Smooth muscle cell (in vitro differentiated cells): Measurements from ENCODE around the gene UCK2. TPM values are rescaled to one million over a fixed set of nuclear protein-coding genes. Genes with fewer than 3 reads are reported as not detected.

Experiments used
- DNase-seq: peaks from one replicate; lab custom pipeline; 2025; ENCODE audit not compliant: unreplicated experiment; lab: John Stamatoyannopoulos, UW
- H2AFZ ChIP-seq: fragments of 200-600 bp; sonication (generic); 2 replicates; pipeline ENCODE4 v1.6.0; 2016; ENCODE audit warnings: antibody characterized with exemption, low read depth, mild to moderate bottlenecking
- H3F3A ChIP-seq: fragments of 200-600 bp; sonication (generic); 2 replicates; pipeline ENCODE4 v1.6.0; 2017; ENCODE audit warnings: antibody characterized with exemption, low read depth
- H3K27ac ChIP-seq: fragments of 200-600 bp; sonication (generic); 2 replicates; pipeline ENCODE4 v1.5.1; 2016; ENCODE audit warnings: low read depth, mild to moderate bottlenecking
- H3K27me3 ChIP-seq: fragments of 200-600 bp; sonication (generic); 2 replicates; pipeline ENCODE4 v1.6.1; 2016; ENCODE audit warnings: low read depth, mild to moderate bottlenecking
- H3K36me3 ChIP-seq: fragments of 200-600 bp; sonication (generic); 2 replicates; pipeline ENCODE4 v1.5.1; 2016; ENCODE audit warnings: low read depth
- H3K4me1 ChIP-seq: fragments of 200-600 bp; sonication (generic); 2 replicates; pipeline ENCODE4 v1.5.1; 2016; ENCODE audit warnings: low read depth
- H3K4me2 ChIP-seq: fragments of 200-600 bp; sonication (generic); 2 replicates; pipeline ENCODE4 v1.6.0; 2016; ENCODE audit warnings: mild to moderate bottlenecking
- H3K4me3 ChIP-seq: fragments of 200-600 bp; sonication (generic); 2 replicates; pipeline ENCODE4 v1.5.1; 2016; ENCODE audit warnings: mild to moderate bottlenecking
- H3K79me2 ChIP-seq: fragments of 200-600 bp; sonication (generic); 2 replicates; pipeline ENCODE4 v1.6.0; 2016; ENCODE audit warnings: low read depth, mild to moderate bottlenecking
- H3K9ac ChIP-seq: fragments of 200-600 bp; sonication (generic); 2 replicates; pipeline ENCODE4 v1.6.0; 2016; ENCODE audit warnings: low read depth
- H3K9me3 ChIP-seq: fragments of 200-600 bp; sonication (generic); replicated peaks from 2 replicates; pipeline ENCODE4 v1.5.1; 2016; ENCODE audit warnings: low read depth
- H4K20me1 ChIP-seq: fragments of 200-600 bp; sonication (generic); 2 replicates; pipeline ENCODE4 v1.6.0; 2016; ENCODE audit warnings: low read depth
- WGBS: methylation state at CpG from one replicate; pipeline ENCODE4 v1.1.7; 2016; ENCODE audit warnings: low lambda C conversion rate; 5-methylcytosine and 5-hydroxymethylcytosine counted together
- polyA plus RNA-seq: library from polyadenylated mRNA; unstranded; fragments of >200 nt; fragmentation: Nextera tagmentation; extraction: Ambion mirVana; gene quantifications from 2 replicates; pipeline ENCODE4 v1.2.1, GENCODE V29; 2016
- total RNA-seq: library from RNA; depleted of rRNA; stranded (reverse); fragments of >200 nt; gene quantifications from 2 replicates; pipeline ENCODE4 v1.2.3, GENCODE V29; 2014
- TF ChIP-seq, protein P1 (sequence below): fragments of 200-600 bp; sonication (generic); IDR thresholded peaks from 2 replicates; pipeline ENCODE4 v1.5.1; 2017; ENCODE audit warnings: borderline replicate concordance, mild to moderate bottlenecking, antibody characterized with exemption; ENCODE audit not compliant: insufficient read depth, poor library complexity, severe bottlenecking

Gene UCK2
- total and polyA plus RNA-seq, 2 experiments from 2014 or later = 32.6 to 39.5 TPM

DNA sequence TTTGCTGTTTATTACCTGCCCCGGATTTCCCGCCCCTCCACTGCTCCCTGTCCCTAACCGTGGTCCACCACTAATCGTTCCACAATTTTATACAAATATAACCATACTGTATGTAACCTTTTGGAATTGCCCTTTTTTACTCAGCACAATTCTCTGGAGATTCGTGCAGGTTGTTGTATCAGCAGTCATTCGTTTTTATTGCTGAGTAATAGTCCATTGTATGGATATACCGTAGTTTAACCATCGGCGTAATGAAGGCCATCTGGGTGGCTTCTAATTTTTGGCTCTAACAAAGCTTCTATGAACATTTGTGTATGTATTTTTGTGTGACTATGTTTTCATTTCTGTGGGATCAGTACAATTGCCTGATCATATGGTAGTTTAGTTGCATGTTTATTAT, 50.0 kb downstream of the UCK2 start:
- no peak overlapping the region for H3K4me3 ChIP-seq
- no peaks in the 10 kb centered on the region for H3K9me3 ChIP-seq
- no peak overlapping the region for H2AFZ ChIP-seq
- TF ChIP-seq, protein P1, sequence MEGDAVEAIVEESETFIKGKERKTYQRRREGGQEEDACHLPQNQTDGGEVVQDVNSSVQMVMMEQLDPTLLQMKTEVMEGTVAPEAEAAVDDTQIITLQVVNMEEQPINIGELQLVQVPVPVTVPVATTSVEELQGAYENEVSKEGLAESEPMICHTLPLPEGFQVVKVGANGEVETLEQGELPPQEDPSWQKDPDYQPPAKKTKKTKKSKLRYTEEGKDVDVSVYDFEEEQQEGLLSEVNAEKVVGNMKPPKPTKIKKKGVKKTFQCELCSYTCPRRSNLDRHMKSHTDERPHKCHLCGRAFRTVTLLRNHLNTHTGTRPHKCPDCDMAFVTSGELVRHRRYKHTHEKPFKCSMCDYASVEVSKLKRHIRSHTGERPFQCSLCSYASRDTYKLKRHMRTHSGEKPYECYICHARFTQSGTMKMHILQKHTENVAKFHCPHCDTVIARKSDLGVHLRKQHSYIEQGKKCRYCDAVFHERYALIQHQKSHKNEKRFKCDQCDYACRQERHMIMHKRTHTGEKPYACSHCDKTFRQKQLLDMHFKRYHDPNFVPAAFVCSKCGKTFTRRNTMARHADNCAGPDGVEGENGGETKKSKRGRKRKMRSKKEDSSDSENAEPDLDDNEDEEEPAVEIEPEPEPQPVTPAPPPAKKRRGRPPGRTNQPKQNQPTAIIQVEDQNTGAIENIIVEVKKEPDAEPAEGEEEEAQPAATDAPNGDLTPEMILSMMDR = no peak
- no peaks in the 10 kb centered on the region for H3K36me3 ChIP-seq
- no peaks in the 10 kb centered on the region for H3F3A ChIP-seq
- no peak for DNase-seq
- H3K27ac ChIP-seq = no peak overlapping the region
- H3K4me1 ChIP-seq = no peaks in the 10 kb centered on the region
- H3K9ac ChIP-seq = no peak overlapping the region
- peaks cover 89% of the 10 kb centered on the region for H3K79me2 ChIP-seq
- H3K27me3 ChIP-seq = no peaks in the 10 kb centered on the region
- 98% methylated on average over 9 of the region's 9 CpGs for WGBS
- no peaks in the 10 kb centered on the region for H4K20me1 ChIP-seq
- no peak overlapping the region for H3K4me2 ChIP-seq

DNA sequence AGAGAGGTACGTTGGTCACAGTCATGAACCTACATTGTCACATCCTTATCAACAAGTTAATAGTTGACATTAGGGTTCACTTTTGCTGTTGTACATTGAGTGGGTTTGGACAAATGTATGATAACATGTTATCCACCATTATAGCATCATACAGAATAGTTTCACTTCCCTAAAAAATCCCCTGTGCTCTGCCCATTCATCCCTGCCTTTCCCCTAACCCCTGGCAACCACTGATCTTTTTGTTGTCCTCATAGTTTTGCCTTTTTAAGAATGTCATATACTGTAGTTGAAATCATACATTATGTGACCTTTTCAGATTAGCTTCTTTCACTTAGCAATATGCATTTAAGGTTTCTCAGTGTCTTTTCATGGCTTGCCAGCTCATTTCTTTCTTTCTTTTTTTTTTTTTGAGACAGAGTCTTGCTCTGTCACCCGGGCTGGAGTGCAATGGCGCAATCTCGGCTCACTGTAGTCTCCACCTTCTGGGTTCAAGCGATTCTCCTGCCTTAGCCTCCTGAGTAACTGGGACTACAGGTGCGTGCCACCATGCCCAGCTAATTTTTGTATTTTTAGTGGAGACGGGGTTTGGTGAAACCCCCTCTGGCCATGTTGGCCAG, 50.6 kb downstream of the UCK2 start:
- H3K4me3 ChIP-seq = no peak overlapping the region
- no peaks in the 10 kb centered on the region for H3K9me3 ChIP-seq
- DNase-seq = no peak
- no peaks in the 10 kb centered on the region for H3F3A ChIP-seq
- H3K4me1 ChIP-seq = no peaks in the 10 kb centered on the region
- no peak overlapping the region for H3K4me2 ChIP-seq
- TF ChIP-seq, protein P1 = no peak
- H3K27me3 ChIP-seq = no peaks in the 10 kb centered on the region
- no peak overlapping the region for H3K9ac ChIP-seq
- peaks cover 87% of the 10 kb centered on the region for H3K79me2 ChIP-seq
- H2AFZ ChIP-seq = no peak overlapping the region
- no peak overlapping the region for H3K27ac ChIP-seq
- no peaks in the 10 kb centered on the region for H3K36me3 ChIP-seq
- WGBS = 97% methylated on average over 7 of the region's 7 CpGs
- H4K20me1 ChIP-seq = no peaks in the 10 kb centered on the region

DNA sequence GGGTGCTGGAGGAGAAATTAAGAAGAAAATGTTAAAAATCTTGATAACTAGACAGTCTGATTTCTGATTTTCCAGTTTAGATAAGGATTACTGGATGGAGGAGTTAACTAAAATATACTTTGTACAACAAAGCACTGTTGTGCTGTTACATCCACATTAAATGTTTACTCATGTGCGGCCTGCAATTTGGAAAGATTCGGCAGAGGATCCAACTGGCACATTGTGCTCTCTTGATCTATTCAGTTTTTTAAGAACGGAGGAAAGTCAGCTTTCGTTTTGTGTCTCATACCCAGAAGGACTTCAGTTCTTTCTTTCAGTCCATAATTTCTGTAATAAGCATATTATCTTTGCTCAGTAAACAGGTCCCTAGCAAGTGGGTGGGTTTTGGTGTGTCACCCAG, 52.5 kb downstream of the UCK2 start:
- Histone ChIP-seq H3F3A (no peaks in the 10 kb centered on the region), H2AFZ (no peak overlapping the region), H3K79me2 (peaks cover 79% of the 10 kb centered on the region), H4K20me1 (no peaks in the 10 kb centered on the region), H3K27ac (no peak overlapping the region), H3K9me3 (no peaks in the 10 kb centered on the region), H3K9ac (no peak overlapping the region), H3K27me3 (no peaks in the 10 kb centered on the region), H3K4me2 (no peak overlapping the region), H3K36me3 (no peaks in the 10 kb centered on the region), H3K4me3 (no peak overlapping the region), H3K4me1 (peaks cover 6% of the 10 kb centered on the region)
- TF ChIP-seq, protein P1 = no peak
- WGBS = 97% methylated on average over 4 of the region's 4 CpGs
- DNase-seq = no peak

DNA sequence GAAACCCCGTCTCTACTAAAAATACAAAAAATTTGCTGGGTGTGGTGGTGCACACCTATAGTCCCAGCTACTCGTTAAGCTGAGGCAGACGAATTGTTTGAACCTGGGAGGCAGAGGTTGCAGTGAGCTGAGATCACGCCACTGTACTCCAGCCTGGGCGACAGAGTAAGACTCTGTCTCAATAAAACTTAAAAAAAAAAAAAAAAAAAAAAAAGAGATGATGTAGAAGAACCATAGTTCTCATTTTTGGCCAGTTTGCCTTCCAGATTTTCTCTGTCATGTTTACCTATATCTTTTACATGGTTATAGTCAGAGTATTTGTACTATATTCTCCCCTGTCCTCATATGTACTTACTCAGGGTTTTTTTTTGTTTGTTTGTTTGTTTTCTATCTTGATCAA, 53.6 kb downstream of the UCK2 start:
- Histone ChIP-seq H3K4me2 (no peak overlapping the region), H3K4me3 (no peak overlapping the region), H3K9ac (no peak overlapping the region), H4K20me1 (no peaks in the 10 kb centered on the region), H3K27me3 (no peaks in the 10 kb centered on the region), H3K27ac (no peak overlapping the region), H3K9me3 (no peaks in the 10 kb centered on the region), H3K36me3 (no peaks in the 10 kb centered on the region), H3F3A (no peaks in the 10 kb centered on the region), H2AFZ (no peak overlapping the region), H3K4me1 (peaks cover 6% of the 10 kb centered on the region), H3K79me2 (peaks cover 79% of the 10 kb centered on the region)
- WGBS = 92% methylated on average over 5 of the region's 5 CpGs
- TF ChIP-seq, protein P1 = no peak
- DNase-seq = no peak
